OCI-LY3 (cell line): ENCODE results near the gene SNED1.

ENCODE experiments used
- CTCF ChIP-seq: fragments of 200-600, 300-600 bp; sonication (generic); IDR thresholded peaks from 2 replicates; pipeline ENCODE4 v1.5.1; 2014; ENCODE audit warnings: antibody characterized with exemption, low read length, low read depth
- EZH2phosphoT487 ChIP-seq: fragments of 200-600 bp; shearing (Covaris generic); IDR thresholded peaks from 2 replicates; pipeline ENCODE4 v1.6.1; 2018; ENCODE audit warnings: antibody characterized with exemption, mixed run types, low read depth

GRCh38 chr2:241011296-241011600 lies 12.8 kb downstream of the SNED1 start:
- no peak for TF ChIP-seq CTCF
- TF ChIP-seq EZH2phosphoT487 = no peak
